Adrenal gland (tissue), 12 donors: ENCODE results near the gene RIPOR3. TPM values are rescaled to one million over a fixed set of nuclear protein-coding genes. Genes with fewer than 3 reads are reported as not detected.

Source experiments
- DNase-seq, 7 donors: peaks; one replicate each; pipeline ENCODE4 v3.0.0-alpha.2; 2019 to 2020
- H3K27ac ChIP-seq, 5 donors: fragments of 200-600 bp; sonication (generic) in 4 of 5; 1 replicate in 3 of 5; 2 replicates in 2 of 5; pipeline versions ENCODE4 v1.5.1 to v1.8.0; 2016 to 2020; ENCODE audit warnings: mild to moderate bottlenecking in 1 of 5
- H3K27me3 ChIP-seq: fragments of 200-600 bp; 2 replicates; pipeline ENCODE4 v1.8.0; 2021
- H3K36me3 ChIP-seq, 2 donors: fragments of 200-600 bp; replicated peaks in 1 of 2; 1 replicate in 1 of 2; 2 replicates in 1 of 2; pipeline versions ENCODE4 v1.5.1 to v1.8.0; 2018 to 2022
- H3K4me1 ChIP-seq, 2 donors: fragments of 200-600 bp; replicated peaks in 1 of 2; 1 replicate in 1 of 2; 2 replicates in 1 of 2; pipeline versions ENCODE4 v1.5.1 to v1.8.0; 2018 to 2021
- H3K4me3 ChIP-seq, 4 donors: fragments of 200-600 bp; sonication (generic) in 3 of 4; one replicate each; pipeline ENCODE4 v1.5.1; 2016 to 2018
- H3K9me3 ChIP-seq, 3 donors: fragments of 200-600 bp; sonication (generic) in 1 of 3; replicated peaks in 1 of 3; 1 replicate in 2 of 3; 2 replicates in 1 of 3; pipeline versions ENCODE4 v1.5.1 to v1.8.0; 2016 to 2021
- CTCF ChIP-seq, 6 experiments: fragments of 450-650 bp in 4 of 6; fragments of 200-600 bp in 2 of 6; sonication (generic) in 1 of 6; IDR thresholded peaks; 1 replicate in 5 of 6; 2 replicates in 1 of 6; pipeline versions ENCODE4 v1.5.1 to v1.8.0; 2016 to 2021; ENCODE audit warnings: antibody characterized with exemption in 6 of 6, mild to moderate bottlenecking in 2 of 6, moderate library complexity in 1 of 6
- POLR2A ChIP-seq, 2 donors: fragments of 450-650 bp; IDR thresholded peaks; one replicate each; pipeline ENCODE4 v1.6.1; 2017; ENCODE audit warnings: antibody characterized with exemption in 2 of 2, mild to moderate bottlenecking in 2 of 2, moderate library complexity in 1 of 2
- whole genome bisulfite sequencing, 4 donors: extraction: QIAGEN DNeasy Blood & Tissue Kit in 2 of 4; methylation state at CpG; one replicate each; pipeline versions ENCODE4 v1.1.5 to v1.1.7; 2013 to 2017; 5-methylcytosine and 5-hydroxymethylcytosine counted together
- intact Hi-C, 2 donors: fragments of 100-400 bp; cut with DNase I; formaldehyde crosslinking; loops; one replicate each; pipeline versions ENCODE4 v1.14.1 to v1.15.0; 2022 to 2023
- polyA plus RNA-seq, 3 donors: library from polyadenylated mRNA; stranded (reverse); fragments of 200-250 nt in 2 of 3; fragments of 350-450 nt in 1 of 3; fragmentation: Illumina TruSeq in 1 of 3; extraction: RNeasy Lipid Tissue Mini Kit (QIAGEN cat#74804) in 1 of 3; gene quantifications; one replicate each; pipeline ENCODE4 v1.2.3, GENCODE V29; 2013 to 2014
- total RNA-seq, 9 donors: library from RNA; depleted of rRNA in 4 of 9; stranded (reverse); fragments of >200 nt in 4 of 9; fragments of 120-200 nt in 1 of 9; fragmentation: NEBNext Ultra II Directional in 1 of 9; extraction: Animal tissue kit (Norgen Biotek cat#: 25700) in 1 of 9; gene quantifications; one replicate each; pipeline versions ENCODE4 v1.1.0 to v1.2.4, GENCODE V29; 2013 to 2023
- donor health status: healthy with polysubstance abuse.
- donor health status: Bipolar disorder and iron deficiency.
- donor health status: DM: yes; HTN: yes; CAD: no.
- donor health status: DM: no; HTN: no; CAD: no.
- donor health status: DM: no; HTN: no; CAD: no.
- donor health status: DM: yes; HTN: yes; CAD: no.

The RIPOR3 gene
- total and polyA plus RNA-seq, 12 donors = 3.4 to 135 (median 23.7) TPM

GRCh38 chr20:50562262-50562701 is 129.1 kb downstream of the RIPOR3 start:
- H3K27me3 ChIP-seq = no peaks in the 10 kb centered on the region
- peaks cover 0 to 28% of the 10 kb centered on the region in 2 donors for H3K36me3 ChIP-seq
- peak overlapping the region in 4 of 5 donors; percentile 81 to 94 (median 86) for H3K27ac ChIP-seq
- 90 to 100% (median 93%) methylated on average over 2 to 7 of the region's 7 CpGs for WGBS, 4 donors
- no peak for DNase-seq
- H3K4me1 ChIP-seq = peaks cover 10 to 37% of the 10 kb centered on the region in 2 donors
- intact Hi-C loops = no loop called here
- H3K9me3 ChIP-seq = no peaks in the 10 kb centered on the region
- H3K4me3 ChIP-seq = no peak overlapping the region
- TF ChIP-seq CTCF (IDR thresholded peaks at IDR 0.05) = no peak
- no peak for TF ChIP-seq POLR2A (IDR thresholded peaks at IDR 0.05)

- WGBS, 4 donors = 44 to 55% (median 46%) methylated on average over 17 of the region's 17 CpGs
Measured at GRCh38 chr20:50561379-50562078, 129.8 kb downstream of the RIPOR3 start.

GRCh38 chr20:50560867-50561266 is 130.5 kb downstream of the RIPOR3 start:
- H3K27ac ChIP-seq = peak overlapping the region; percentile 31 to 94 (median 81)

More at GRCh38 chr20:50561379-50562078, 129.8 kb downstream of the RIPOR3 start:
- Histone ChIP-seq H3K36me3 (peaks cover 0 to 22% of the 10 kb centered on the region in 2 donors), H3K27ac (peak overlapping the region; percentile 39 to 94 (median 81)), H3K9me3 (no peaks in the 10 kb centered on the region), H3K4me1 (peaks cover 10 to 37% of the 10 kb centered on the region in 2 donors), H3K27me3 (no peaks in the 10 kb centered on the region), H3K4me3 (no peak overlapping the region)
- intact Hi-C loops = no loop called here
- DNase-seq = peak; percentile 70 to 81 (median 74)
- TF ChIP-seq POLR2A (IDR thresholded peaks at IDR 0.05) (peak in 1 of 2 donors; percentile 22), CTCF (IDR thresholded peaks at IDR 0.05) (no peak)

More at GRCh38 chr20:50560867-50561266, 130.5 kb downstream of the RIPOR3 start:
- 58 to 67% (median 61%) methylated on average over 5 of the region's 5 CpGs for WGBS, 4 donors
- TF ChIP-seq POLR2A (IDR thresholded peaks at IDR 0.05) (no peak), CTCF (IDR thresholded peaks at IDR 0.05) (no peak)
- Histone ChIP-seq H3K4me1 (peaks cover 10 to 37% of the 10 kb centered on the region in 2 donors), H3K4me3 (no peak overlapping the region), H3K36me3 (peaks cover 0 to 22% of the 10 kb centered on the region in 2 donors), H3K27me3 (no peaks in the 10 kb centered on the region), H3K9me3 (no peaks in the 10 kb centered on the region)
- DNase-seq = no peak
- intact Hi-C loops = no loop called here
